Measurements from ENCODE around the gene RAB14.

The RAB14 gene

GRCh38 chr9:121160025-121160424, 41.6 kb downstream of the RAB14 start (continued):
- TF ChIP-seq ZNF518A (tag by site-specific recombination; conservative IDR thresholded peaks at IDR 0.05; ENCODE audit: low read depth): no peak

- TF ChIP-seq GLIS2 (tag by site-specific recombination; IDR thresholded peaks at IDR 0.05): no peak
- TF ChIP-seq ZNF354C (tag by site-specific recombination; IDR thresholded peaks at IDR 0.05; ENCODE audit: borderline replicate concordance, low read depth): no peak
- TF ChIP-seq CTCF (tag by site-specific recombination; IDR thresholded peaks at IDR 0.05): no peak
- no peak for TF ChIP-seq ZNF394 (tag by site-specific recombination; IDR thresholded peaks at IDR 0.05; ENCODE audit: borderline replicate concordance)
- TF ChIP-seq ZBTB7A (tag by site-specific recombination; IDR thresholded peaks at IDR 0.05; ENCODE audit: low read depth): no peak
- TF ChIP-seq KLF1 (tag by site-specific recombination; IDR thresholded peaks at IDR 0.05): no peak
- no peak for TF ChIP-seq ZBTB20 (tag by site-specific recombination; IDR thresholded peaks at IDR 0.05)
- no peak for TF ChIP-seq ZNF416 (tag by site-specific recombination; IDR thresholded peaks at IDR 0.05)
- TF ChIP-seq ZNF155 (tag by site-specific recombination; IDR thresholded peaks at IDR 0.05): no peak
- no peak for TF ChIP-seq ZSCAN5A (tag by site-specific recombination; IDR thresholded peaks at IDR 0.05)
- TF ChIP-seq ELK4 (IDR thresholded peaks at IDR 0.05; ENCODE audit: borderline replicate concordance, low read depth, low read length): no peak
- TF ChIP-seq ZNF202 (tag by site-specific recombination; IDR thresholded peaks at IDR 0.05; ENCODE audit: borderline replicate concordance): no peak
- no peak for TF ChIP-seq AEBP2 (tag by site-specific recombination; IDR thresholded peaks at IDR 0.05; ENCODE audit: borderline replicate concordance)
- no peak for TF ChIP-seq KLF10 (tag by site-specific recombination; IDR thresholded peaks at IDR 0.05)
- H3K36me3 ChIP-seq (ENCODE audit: control insufficient read depth in 2 of 2, insufficient read depth in 1 of 2, low read length in 2 of 2): peaks cover 0 to 60% of the 10 kb centered on the region in 2 experiments
- no peak overlapping the region for H3K4me3 ChIP-seq (ENCODE audit: low read depth, low read length)
- POLR2A ChIA-PET: interaction anchor here (1.3 kb wide), 1 partner anchor 37 kb away, joined by 3 read pairs; no protein-coding TSS in a partner anchor
- CTCF ChIA-PET: no interaction called here
- 0 out of 2 replicates have a peak, but pooled peaks cover 2% of the 10 kb centered on the region for H3K4me1 ChIP-seq (ENCODE audit: control insufficient read depth, insufficient read depth, low read length)
- no peak overlapping the region for H3K27ac ChIP-seq (ENCODE audit: extremely low read depth, low read depth, low read length)
- no peaks in the 10 kb centered on the region for H3K9me3 ChIP-seq (ENCODE audit: control insufficient read depth, insufficient read depth, low read depth, low read length)
These were observed 43.7 kb downstream of the RAB14 start for GRCh38 chr9:121157939-121158338.

All from HEK293 (cell line).